NCI-H526 (cell line): ENCODE measurements around the gene PRM1.

Experiments
- DNase-seq, 2 experiments: peaks; one replicate each; lab custom pipeline; 2025; lab: John Stamatoyannopoulos, UW

The PRM1 gene, protein sequence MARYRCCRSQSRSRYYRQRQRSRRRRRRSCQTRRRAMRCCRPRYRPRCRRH

DNA sequence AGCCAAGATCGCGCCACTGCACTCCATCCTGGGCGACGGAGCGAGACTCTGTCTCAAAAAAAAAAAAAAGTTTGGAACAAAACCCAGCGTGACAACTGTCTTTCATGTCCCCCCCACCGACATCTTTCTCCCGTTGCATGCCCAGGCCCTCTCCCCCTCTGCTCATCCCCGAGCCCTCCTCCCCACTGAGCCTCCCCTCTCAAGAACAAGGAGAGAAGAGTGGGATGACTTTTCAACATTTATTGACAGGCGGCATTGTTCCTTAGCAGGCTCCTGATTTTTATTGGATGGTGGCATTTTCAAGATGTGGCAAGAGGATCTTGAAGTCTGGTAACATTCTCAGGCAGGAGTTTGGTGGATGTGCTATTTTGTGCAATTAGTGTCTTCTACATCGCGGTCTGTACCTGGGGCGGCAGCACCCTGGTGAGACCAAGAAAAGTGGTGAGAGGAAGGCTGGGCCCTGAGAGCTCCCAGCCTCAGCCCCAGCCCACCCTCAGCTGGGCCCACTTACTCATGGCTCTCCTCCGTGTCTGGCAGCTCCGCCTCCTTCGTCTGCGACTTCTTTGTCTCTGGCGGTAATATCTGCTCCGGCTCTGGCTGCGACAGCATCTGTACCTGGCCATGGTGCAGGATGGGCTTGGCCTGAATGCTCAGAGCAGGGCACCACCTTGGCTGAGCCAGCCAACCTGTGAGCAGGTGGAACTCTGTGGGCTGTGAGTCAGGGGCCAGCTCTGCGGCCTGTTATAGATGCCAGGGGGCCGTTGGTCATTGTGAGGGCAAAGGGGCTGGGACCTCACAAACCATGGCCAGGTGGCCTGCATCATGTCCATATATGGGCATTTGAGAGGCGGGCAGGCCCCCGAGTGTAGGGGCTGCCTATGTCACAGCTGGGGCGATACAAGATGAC lies at the start of gene PRM1:
Gene PRM1, minus strand, starts transcription at position 715 of the 907 bp plus-strand sequence. Its CDS starts 92 bp downstream, at position 623.
- no peak for DNase-seq

DNA sequence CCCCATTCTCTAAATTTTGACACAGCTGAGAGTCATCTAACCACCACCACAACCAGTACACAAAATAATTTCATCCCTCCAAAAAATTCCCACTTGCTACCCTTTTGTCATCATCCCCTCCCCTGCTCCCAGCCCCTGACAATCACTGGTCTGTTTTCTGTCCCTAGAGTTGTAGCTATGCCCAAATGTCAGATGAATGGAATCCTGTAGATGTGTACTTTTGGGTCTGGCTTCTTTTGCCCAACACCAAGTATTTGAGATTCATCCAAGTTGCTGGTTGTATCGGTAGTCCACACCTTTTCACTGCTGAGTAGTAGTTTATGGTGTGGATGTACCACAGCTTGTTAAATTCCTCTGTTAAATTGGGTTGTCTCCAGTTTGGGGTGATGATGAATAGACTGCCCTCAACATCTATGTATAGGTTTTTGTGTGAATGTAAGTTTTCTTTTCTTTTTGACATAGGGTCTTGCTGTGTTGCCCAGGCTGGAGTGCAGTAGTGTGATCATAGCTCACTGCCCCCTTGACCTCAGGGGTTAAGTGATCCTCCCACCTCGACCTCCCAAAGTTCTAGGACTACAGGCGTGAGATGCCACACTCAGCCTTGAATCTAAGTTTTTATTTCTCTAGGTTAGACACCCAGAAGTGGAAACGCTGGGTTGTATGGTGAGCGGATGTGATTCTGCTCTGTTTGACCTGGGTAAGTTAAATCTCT lies 49.6 kb upstream of the PRM1 start:
- DNase-seq, result no peak

DNA sequence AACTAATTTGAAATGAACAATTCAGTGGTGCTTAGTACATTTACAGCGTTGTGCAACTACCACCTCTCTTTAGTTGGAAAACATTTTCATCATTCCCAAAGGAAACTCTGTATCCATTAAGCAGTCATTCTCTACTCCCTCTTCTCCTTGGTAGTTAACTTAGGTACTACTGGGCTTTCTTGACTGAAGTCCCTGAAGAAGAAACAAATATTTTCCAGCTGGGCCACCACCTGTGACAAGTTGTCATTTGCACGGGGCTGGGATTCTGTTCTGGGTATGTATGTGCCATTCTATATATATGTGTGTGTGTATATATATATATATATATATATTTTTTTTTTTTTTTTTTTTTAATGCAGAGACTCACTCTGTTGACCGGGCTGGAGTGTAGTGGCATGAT lies 48.8 kb upstream of the PRM1 start:
- no peak for DNase-seq

DNA sequence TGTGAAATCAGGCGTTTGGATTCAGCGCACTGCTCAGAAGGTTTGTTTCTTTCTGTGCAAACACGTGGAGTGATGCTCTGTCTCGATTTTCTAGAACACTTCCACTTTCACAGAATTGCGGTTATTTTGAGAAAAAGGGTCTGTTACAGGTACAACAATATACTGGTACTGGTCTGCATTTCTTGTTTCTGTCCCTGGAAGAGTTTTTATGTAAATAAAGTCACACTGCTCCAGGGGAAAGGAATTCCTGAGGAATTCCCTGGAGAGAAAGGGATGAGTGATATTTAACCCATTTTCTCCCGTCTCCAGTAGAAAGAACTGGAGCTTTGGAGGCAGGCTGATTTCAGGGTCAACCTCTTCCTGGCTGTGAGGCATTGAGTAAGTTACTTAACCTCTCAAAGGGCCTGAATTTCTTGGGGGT lies 48.0 kb upstream of the PRM1 start:
- DNase-seq, result peak; percentile 29 to 64

DNA sequence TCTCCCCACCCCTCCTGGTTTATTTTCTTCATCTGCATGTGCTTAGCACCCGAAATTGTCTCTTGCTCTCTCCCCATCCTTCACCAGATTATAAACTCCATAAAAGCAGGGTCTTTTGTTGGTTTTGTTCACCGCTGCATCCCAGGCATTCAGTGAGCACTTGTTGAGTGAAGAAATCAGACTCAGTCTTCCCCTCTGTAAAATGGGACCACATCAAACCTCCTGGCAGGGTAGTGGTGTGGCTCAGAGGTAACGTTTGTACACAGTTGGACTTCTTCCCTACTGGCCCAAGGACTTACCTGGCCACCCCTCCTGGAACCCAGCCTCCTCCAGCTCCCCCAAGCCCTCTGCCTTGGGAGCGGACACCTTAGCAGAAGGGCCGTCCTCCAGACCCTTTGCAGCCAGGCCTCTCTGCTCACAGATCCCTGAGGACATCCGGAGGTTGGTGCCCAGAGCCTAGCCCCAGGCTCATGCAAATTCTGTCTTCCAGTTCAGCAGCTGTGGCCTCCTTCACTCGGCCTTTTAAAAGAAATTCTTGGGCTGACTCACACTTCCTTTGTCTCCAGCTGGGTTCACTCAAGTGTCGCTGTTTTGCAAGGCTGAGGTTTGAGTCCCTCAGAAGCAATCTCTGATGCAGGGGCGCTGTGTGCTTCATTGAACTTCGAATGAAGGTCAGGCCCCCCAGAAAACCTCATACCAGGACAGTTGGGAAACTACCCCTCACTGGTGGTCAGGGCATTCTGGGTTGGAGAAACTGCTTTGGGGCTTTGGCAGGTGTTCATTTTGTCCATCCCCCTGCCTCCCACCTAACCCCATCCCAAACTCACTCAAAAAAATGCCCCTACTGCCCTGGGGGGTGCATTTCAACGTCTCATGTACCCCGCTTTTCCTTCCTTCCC lies 47.3 kb upstream of the PRM1 start:
- peak; percentile 34 to 42 for DNase-seq

DNA sequence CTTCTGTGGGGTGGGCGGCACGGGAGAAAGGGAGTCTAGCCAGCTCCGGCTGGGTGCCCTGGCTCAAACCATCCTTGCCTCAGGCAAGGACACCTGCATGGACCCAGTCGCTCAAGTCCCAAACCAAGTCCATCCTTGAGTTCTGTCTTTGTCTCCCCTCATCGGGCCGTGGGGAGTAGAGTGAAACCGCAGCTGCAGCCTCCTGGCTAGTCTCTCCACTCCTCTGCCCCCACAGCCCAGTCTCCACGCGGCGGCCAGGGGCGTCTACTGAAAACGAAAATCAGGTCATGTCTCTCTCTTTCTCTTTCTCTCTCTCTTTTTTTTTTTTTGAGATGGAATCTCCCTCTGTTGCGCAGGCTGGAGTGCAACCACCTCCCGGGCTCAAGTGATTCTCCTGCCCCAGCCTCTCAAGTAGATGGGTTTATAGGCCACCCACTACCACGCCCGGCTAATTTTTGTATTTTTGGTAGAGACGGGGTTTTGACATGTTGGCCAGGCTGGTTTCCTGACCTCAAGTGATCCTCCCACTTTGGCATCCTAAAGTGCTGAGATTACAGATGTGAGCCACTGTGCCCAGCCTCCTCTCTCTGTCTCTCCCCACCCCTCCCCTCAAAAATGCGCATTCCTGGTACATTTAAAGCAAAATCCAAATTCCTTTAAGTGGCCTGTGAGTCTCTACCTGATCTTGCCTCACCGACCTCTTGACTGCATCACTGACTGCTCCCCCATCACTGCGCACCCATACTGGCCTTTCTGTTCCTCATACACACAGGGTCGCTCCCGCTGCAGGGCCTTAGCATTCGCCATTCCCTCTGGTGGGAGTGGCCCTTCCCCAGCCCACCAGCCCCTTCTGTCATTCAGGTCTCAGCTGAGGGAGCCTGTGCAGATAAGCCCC lies 46.4 kb upstream of the PRM1 start:
- no peak for DNase-seq

DNA sequence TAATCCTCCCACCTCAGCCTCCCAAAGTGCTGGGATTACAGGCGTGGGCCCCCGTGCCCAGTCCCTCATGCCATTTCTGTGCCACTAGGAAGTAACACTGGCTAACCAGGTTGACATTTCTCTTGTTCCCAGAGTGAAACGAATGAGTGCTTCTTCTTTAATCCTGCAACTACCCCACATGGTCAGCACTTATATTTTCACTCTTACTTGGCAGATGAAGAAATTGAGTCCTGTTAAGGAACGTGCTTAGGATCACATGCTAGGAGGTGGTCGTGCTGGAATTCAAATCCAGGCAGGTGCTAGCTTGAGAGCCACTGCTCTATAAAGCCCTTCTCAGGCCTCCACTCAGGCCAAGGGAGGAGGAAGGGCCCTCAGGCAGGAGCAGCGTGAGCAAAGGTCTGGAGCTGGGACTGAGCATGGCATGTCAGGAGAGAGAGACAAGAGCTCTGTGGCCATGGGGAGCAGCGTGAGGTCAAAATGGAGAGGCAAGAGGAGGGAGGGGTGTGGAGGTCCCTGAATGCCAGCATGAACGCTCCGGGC lies 45.7 kb upstream of the PRM1 start:
- no peak for DNase-seq

DNA sequence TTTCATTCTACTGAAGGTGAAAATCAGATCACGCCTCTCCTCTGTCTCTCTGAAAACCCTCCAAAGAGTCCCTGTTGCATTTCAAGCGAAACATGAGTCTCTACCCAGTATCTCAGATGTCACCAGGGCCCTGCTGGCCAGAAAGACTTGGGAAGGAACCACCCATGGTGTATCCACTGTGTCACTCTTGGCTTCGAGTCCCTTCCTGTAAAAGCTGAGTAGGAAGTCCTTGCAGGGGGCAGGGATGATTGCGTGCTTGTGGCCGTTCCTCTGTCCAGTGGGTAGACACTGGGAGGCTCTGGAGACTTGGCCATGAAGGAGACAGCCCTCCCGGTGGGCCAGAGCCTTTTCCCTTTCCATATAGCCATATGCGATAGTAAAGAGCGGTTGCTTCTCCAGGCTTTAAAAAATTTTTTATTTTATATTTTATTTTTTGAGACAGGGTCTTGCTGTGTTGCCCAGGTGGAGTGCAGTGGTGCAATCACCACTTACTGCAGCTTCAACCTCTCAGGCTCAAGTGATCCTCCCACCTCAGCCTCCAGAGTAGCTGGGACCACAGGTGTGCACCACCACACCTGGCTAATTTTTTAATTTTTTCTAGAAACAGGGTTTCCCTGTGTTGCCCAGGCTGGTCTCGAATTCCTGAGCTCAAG lies 45.1 kb upstream of the PRM1 start:
- no peak for DNase-seq

DNA sequence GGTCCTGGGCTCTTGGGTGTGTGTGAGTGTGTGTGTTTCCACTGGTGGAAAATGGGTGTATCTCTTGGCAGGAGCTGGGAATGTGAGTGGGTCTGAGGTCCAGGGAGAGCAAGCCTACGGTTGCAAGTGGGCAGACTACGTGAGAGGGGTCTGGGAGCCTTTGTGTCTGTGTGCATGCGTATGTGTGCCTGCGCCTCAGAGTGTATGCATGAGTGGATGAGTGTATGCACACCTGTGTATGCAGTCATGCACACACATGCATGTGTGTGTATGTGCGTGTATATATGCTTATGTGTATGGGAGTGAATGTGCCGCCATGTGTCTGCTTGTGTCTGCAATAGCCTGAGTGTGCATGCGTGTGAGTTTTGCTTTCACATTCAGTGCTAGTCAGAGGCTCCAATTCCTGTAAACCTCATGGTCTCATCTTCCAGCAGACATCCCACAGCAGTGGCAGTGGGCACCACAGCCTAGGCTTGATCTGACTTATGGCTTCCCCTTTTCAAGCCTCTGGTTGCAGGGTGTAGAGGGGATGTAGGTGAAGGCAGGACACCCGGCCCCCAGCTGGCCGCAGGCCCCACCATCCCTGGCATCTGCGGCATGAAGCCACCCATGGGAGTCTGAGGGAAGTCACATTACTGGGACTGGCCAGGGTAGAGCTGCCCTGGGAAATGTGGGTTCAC lies 44.4 kb upstream of the PRM1 start:
- DNase-seq, result no peak

DNA sequence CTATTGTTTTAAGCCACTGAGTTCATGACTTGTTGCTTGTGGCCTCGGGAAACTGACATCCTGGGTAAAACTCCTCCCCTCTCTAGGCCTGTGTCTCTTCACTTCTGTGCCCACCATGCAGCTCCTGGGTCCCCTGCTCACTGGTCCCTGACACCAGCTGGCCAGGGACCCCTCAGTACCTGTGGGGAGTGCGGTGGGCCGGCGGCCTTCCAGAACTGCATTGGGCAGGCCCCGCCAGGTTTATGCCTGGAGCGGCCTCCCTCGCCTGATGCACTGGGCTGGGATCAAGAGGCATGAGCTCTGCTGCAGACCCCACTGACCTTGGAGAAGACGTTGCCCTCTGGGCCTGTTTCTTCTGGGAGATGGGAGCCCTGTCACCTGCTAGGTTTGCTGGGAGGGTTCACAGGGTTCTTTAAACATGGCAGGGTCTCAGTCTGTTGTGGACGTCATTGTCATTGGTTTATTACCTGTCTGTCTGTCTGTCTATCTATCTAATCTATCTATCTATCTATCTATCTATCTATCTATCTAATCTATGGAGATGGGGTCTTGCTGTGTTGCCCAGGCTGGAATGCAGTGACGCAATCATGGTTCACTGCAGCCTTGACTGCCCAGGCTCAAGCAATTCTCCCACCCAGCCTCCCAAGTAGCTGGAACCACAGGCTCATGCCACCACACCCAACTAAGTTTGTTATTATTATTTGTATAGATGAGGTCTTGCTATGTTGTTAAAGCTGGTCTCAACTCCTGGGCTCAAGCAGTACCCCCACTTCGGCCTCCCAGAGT lies 42.6 kb upstream of the PRM1 start:
- no peak for DNase-seq

DNA sequence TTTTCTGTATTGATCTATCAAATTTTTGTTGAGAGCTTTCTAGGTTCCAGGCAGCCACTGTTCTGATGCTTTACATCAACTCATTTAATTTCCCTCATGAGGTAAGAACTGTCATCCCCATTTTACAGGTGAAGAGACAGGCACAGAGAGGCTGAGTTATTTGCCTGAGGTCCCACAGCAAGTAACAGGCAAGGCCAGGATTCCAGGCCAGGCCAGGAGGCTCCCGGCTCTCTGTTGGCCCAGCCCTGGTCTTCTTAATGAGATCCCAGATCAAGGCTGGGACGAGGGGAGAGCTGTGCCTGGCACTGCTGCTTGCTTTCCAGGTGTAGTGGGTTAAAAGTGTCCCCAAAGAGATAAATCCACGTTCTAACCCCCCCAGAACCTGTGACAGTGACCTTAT lies 41.7 kb upstream of the PRM1 start:
- no peak for DNase-seq

DNA sequence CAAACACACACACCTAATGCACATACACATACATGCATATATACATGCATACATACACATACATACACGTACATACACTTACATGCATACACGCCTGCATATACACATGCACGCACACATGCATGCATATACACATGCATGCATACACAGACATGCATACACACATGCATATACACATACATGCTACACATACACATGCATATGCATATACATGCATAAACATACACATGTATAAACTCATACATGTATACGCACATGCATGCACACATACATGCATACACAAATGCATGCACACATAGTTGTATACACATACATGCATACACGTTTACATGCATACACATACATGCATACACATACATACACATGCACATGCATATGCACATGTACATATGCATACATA lies 40.5 kb upstream of the PRM1 start:
- DNase-seq, result no peak

DNA sequence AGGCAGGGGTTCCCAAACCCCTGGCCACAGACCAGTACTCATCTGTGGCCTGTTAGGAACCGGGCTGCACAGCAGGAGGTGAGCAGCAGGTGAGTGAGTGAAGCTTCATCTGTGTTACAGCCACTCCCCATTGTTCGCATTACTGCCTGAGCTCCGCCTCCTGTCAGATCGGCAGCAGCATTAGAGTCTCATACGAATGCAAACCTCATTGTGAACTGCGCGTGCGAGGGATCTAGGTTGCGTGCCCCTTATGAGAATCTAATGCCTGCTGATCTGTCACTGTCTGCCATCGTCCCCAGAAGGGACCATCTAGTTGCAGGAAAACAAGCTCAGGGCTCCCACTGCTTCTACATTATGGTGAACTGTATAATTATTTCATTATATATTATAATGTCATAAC lies 39.0 kb upstream of the PRM1 start:
- peak in 1 of 2 experiments; percentile 18 for DNase-seq

DNA sequence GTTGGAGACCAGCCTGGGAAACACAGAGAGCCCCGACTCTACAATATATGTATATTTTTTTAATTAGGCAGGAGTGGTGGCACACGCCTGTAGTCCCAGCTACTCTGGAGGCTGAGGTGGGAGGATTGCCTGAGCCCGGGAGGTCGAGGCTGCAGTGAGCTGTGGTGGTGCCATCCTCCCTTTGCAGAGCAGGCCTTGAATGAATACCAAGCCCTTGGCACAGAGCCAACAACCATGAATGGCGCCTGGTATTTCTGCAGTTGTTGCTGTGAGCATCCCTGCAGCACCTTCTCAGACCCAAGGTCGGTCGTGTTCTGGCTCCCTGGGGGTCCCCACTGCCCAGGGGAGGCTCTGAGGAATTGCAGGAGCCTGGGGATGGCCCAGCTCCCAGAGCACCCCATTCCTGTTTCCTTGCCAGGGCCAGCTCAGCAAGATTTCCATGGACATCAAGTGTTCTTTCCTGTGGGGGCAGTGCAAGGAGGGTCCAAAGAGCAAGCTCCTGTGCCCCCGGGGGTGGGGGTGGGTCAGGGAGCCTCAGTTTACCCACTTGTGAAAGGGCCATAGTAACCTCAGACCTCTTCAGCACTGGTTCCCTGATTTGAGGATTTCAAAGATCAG lies 38.5 kb upstream of the PRM1 start:
- DNase-seq, result no peak

DNA sequence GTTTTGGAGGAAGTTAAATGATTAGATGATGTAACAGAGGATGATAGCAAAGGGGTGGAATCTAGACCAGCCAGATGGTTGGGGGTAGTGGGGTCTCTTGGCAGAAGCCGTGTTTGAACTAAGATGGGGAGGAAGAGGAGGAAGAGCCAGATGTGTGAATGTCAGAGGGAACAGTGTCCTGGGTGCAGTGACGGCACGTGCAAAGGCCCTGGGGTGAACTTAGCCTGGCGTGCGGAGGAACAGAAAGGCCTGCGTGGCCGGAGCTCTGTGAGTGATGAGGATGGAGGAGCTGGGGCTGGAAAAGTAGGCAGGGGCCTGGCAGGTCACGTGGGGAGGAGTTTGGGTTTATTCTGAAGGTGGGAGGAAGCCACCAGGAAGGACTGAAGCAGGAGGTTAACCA lies 37.7 kb upstream of the PRM1 start:
- DNase-seq, result no peak

DNA sequence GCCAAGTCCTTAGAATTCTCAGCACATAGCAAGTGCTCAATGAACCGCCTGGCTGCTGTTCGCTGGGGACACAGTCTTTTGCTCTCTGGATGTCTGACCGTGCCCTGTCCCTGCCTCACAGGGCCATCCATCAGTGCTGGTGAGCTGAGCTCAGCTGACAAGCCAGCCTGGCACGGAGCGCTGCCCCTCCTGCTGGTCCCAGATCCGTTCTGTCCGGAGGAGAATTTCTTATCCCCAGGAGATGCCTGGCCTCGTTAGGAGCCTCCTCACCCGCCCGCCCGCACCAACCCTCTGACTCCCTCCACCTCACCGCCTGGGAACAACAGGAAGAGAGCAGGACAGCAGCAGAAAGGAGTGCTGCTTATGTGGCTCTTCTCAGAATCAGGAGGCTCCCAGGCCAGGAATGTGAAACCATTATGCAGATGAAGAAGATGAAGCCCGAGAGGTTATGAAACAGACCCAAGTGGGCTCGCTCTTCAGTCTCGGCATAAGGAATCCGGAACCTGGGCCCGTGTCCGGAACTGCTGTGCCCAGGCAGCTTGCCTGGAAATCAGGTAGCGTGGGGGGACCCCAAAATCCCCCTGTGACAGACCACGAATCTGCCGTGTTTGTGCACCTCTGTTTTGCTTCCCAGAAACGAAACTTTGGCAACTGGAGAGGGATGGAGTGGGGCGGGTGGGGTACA lies 35.3 kb upstream of the PRM1 start:
- DNase-seq, result no peak

DNA sequence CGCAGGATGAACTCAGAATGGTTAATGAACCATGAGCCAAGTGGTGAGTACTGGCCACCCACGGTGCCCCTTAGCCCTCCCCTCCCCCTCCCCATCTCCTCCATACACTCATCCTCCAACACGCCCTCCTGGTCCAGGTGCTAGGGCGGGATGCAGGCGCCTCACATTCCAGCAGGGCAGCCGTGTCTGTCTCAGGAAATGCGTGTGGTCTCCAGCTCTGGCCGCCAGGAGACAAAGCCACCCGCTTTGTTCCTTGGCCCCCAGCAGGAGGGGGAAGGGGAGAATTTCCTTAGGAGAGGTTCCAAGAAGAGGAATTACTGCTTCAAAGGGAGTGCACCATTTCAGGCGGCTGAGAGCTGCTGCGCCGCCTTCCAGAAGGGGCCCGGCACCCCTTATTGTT lies 34.4 kb upstream of the PRM1 start:
- no peak for DNase-seq
